Measurements from ENCODE around the gene C17orf114.

C17orf114 gene

GRCh38 chr17:4789951-4790704 lies 12.0 kb downstream of the C17orf114 start (continued):
- no peak for TF ChIP-seq ZNF414 (CRISPR knock-in tag; IDR thresholded peaks at IDR 0.05)
- TF ChIP-seq TMF1 (CRISPR knock-in tag; IDR thresholded peaks at IDR 0.05; ENCODE audit: low read depth) = no peak; the same call in 1 of the 2 replicates
- no peak for TF ChIP-seq ZNF282 (IDR thresholded peaks at IDR 0.05; ENCODE audit: partially characterized antibody)
- TF ChIP-seq CBX2 (IDR thresholded peaks at IDR 0.05; ENCODE audit: low read depth, low read length) = no peak
- TF ChIP-seq CBX2 (CRISPR knock-in tag; IDR thresholded peaks at IDR 0.05; ENCODE audit: low read depth) = no peak
- no peak; the same call in 1 of the 2 replicates for TF ChIP-seq THAP7 (CRISPR knock-in tag; IDR thresholded peaks at IDR 0.05)
- peak; percentile 61 for TF ChIP-seq ZNF556 (CRISPR knock-in tag; IDR thresholded peaks at IDR 0.05; ENCODE audit: borderline replicate concordance)
- no peak for TF ChIP-seq ARHGAP35 (CRISPR knock-in tag; IDR thresholded peaks at IDR 0.05; ENCODE audit: borderline replicate concordance)
- TF ChIP-seq CBX5 (CRISPR knock-in tag; IDR thresholded peaks at IDR 0.05; ENCODE audit: borderline replicate concordance) = no peak
- 0 out of 2 replicates have a peak, but pooled peaks have one; percentile 20 for TF ChIP-seq ZNF609 (CRISPR knock-in tag; IDR thresholded peaks at IDR 0.05; ENCODE audit: borderline replicate concordance)
- no peak for TF ChIP-seq TCF7 (IDR thresholded peaks at IDR 0.05; ENCODE audit: low read depth)
- no peak; the same call in 1 of the 2 replicates for TF ChIP-seq THRA (CRISPR knock-in tag; IDR thresholded peaks at IDR 0.05; ENCODE audit: borderline replicate concordance)
- peak; percentile 27; the same call in 1 of the 2 replicates for TF ChIP-seq ZNF776 (CRISPR knock-in tag; IDR thresholded peaks at IDR 0.05)
- peak; percentile 27; the same call in 1 of the 2 replicates for TF ChIP-seq HNF4A (CRISPR knock-in tag; IDR thresholded peaks at IDR 0.05)
- TF ChIP-seq NR1H2 (CRISPR knock-in tag; IDR thresholded peaks at IDR 0.05; ENCODE audit: borderline replicate concordance, low read depth) = peak; percentile 93; the same call in 1 of the 2 replicates
- peak; percentile 16 for TF ChIP-seq ZEB1 (IDR thresholded peaks at IDR 0.05; ENCODE audit: insufficient replicate concordance, low read depth)
- no peak for TF ChIP-seq ZBTB7B (CRISPR knock-in tag; IDR thresholded peaks at IDR 0.05)
- TF ChIP-seq NFE2L2 (IDR thresholded peaks at IDR 0.05; ENCODE audit: low read length) = no peak
- no peak for TF ChIP-seq PAF1 (CRISPR knock-in tag; IDR thresholded peaks at IDR 0.05)
- no peak for TF ChIP-seq GMEB2 (CRISPR knock-in tag; IDR thresholded peaks at IDR 0.05; ENCODE audit: low read depth)
- TF ChIP-seq SMAD3 (CRISPR knock-in tag; IDR thresholded peaks at IDR 0.05) = no peak
